DMS153 treated with DMSO at 0.1 percent for 48 hours (cell line): ENCODE data around the gene PNMA6F.

Experiments used
- DNase-seq: peaks from one replicate; lab custom pipeline; 2025; ENCODE audit not compliant: unreplicated experiment; lab: John Stamatoyannopoulos, UW

Gene PNMA6F

DNA sequence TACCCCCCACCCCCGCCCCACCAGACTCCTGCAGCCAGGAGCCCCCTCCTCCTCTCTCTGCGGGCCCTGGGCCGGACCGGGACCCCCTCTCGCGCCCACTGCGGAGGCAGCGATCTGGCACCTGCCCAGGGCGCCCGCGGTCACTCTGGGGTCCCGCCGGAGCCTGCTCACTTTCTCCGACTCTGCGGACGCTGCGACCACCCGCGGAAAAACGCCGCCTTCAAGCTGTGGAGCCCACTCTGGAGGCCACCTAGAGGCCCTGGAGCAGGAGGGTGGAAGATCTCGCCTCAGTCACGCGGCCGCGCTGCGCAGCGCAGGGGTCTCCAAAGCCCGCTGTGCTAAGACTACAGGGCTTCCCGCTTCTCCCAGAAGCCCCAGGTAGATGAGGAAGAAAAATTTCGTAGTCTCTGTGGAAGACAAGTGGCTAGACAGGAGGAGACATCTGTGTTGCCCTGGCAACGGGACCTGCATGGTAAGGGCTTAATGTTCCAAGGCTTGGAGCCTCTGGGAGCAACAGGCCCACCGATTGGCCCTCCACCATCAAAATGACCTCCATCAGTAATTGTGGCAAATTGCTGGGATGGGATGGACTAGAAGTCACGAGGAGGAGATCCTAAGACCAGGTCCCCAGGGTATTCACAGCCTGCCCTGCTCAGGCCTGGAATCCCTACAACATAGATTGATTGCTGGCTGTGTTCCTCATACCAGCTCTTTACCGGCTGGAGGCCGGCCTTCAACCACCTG is at the start of gene PNMA6F:
TSS of gene PNMA6F (minus strand) at position 387 of the 744 bp plus-strand sequence. CDS start 1,093 bp downstream, outside the sequence.
- no peak for DNase-seq

DNA sequence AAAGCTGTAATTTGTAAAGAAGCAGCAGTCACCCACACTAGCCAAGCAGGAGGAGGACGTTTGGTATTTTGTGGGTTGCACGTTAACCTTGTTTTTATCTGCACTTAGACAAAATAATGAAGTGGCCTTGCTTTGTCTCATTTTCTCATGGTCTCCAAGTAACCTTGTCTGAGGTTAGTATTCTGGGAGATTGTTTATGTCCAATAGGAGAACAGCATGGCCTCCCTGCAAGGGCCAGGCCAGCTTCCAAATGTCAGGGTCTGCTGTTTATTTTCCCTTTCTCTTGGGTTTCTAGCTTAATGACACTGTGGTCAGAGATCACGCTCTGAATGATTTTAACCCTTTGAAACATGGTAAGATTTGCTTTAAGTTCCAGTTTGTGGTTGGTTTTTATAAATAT is 49.7 kb upstream of the PNMA6F start:
- no peak for DNase-seq

DNA sequence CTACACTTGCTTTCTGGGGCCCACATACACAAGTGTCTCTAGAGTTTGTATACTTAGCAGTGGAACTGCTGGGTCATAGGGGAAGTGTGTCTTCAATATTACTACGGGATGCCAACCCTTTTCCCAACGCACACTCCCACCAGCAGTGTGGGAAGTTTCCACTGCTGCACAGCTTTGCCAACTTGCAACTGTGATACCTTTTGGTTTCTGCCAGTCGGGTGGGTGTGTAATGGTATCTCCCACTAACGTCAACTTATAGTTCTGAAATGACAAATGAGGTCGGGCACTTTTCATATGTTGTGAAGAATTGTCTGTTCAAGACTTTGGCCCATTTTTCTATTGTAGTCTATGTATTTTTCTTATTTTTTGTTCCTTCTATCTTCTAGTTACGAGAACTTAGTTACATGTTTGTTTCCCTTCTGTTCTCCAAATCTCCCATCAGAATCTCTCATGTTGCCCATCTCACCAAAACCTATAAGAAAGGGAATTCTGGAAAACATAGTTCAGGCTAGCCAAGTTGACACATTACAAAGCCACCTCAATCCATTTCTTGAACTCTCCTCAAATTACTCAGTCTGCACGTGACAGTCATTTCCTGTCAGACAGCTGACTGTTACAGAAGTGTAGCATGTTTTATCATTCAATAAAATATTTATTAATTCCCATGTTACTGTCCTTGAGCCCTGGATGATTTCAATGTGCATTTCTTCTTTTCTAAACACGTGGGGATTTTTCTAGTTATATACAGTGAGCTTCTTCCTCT is 48.9 kb upstream of the PNMA6F start:
- DNase-seq: no peak

DNA sequence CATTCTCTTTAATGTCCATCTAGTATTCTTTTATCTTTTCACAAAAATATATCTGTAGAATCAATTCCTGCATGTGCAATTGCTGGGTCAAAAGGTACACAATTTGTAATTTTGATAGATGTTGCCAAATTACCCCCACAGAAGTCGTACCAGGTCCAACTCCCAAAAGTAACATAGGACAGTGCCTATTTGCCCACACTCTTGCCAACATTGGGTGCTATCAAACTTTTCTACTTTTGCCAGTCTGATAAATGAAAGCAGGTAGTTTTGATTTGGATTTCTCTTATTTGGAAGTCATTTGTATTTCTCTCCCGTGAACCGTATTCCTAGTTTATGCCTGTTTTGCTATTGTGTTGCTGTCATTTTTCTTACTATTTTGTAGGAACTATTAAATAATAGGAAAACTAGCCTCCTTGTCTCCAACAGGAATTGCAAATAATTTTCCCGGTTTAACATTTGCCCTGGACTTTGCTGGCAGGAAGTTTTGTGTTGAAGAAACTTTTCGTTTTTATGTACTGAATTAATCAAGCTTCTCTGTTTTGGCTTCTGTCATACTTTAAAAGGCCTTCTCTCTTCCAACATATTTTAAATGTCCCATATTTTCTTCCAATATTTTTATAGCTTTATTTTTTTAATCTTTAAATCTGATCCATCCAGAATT is 45.4 kb upstream of the PNMA6F start:
- no peak for DNase-seq

DNA sequence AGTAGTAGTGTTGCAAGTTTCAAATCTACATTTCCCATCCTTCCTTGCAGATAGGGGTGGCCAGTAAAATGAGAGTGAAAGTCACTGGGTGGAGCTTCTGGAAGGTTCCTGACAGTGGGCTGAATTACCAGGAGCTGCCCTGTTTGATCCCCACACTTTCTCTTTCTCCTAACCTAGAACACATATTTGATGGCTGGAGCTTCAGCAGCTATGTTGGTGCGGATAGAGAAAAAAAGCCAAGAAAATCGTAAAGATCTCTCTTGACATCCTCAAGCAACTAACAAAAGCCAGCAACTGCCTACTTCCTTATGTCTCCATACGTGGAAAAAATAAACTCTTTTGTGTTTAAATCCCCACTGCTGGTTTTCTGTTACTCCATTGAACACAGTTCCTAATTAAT is 44.6 kb upstream of the PNMA6F start:
- no peak for DNase-seq

DNA sequence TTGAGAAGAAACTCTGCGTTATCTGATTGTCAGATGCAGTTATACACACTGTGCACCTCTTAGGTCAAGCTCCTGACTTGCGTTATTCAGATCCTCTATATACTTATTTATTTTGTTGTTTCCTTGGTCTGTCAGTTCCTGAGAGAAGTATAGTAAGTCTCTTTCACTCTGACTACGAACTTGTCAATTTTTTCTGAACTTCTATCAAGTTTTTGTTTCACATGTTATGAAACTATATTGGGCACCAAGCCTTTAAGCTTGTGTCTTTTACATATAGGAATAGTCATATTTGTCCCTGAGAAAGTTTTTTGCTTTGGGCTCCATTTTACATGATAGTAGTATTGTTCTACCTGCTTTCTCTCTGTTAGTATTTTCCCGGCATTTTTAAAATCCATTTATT is 44.1 kb upstream of the PNMA6F start:
- no peak for DNase-seq

DNA sequence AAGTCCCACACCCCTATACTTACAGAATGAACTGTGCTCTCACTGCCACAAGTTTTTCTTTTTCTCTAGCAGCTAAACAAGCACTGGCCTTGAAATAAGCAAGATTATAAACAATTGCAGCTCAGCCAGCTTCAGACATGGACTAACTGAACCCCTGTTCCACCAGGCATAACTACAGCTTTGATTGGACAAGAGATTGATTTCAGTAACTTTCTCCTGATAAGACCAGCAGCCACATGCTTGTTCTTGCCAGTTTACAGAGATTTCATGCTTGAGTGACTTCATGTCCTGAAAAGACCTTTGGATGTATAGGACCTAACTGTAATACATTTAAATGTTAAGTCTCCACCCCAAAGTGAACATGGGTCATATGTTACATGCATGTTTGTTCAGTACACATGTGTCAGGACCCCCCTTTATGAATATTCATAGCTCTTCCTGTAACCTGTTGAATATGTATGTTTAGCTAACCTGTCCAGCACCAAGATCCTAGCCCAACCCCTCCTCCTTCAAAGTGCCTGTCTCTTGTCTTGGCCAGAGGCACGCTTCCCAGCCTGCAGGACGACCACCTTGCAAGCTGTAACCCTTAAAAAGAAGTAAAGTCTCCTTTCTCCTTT is 40.3 kb upstream of the PNMA6F start:
- DNase-seq: no peak

DNA sequence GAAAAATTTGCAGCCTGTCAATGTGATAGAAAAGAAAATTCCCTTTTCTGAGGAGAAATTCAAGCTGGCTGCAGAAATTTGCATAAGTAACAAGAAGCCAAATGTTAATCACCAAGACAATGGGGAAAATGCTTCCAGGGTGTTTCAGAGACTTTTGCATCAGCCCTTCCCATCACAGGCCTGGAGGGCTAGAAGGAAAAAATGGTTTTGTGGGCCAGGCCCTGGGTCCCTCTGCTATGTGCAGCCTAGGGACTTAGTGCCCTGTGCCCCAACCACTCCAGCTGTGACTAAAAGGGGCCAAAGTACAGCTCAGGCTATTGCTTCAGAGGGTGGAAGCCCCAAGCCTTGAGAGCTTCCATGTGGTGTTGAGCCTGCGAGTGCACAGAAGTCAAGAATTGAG is 36.3 kb upstream of the PNMA6F start:
- DNase-seq: no peak

DNA sequence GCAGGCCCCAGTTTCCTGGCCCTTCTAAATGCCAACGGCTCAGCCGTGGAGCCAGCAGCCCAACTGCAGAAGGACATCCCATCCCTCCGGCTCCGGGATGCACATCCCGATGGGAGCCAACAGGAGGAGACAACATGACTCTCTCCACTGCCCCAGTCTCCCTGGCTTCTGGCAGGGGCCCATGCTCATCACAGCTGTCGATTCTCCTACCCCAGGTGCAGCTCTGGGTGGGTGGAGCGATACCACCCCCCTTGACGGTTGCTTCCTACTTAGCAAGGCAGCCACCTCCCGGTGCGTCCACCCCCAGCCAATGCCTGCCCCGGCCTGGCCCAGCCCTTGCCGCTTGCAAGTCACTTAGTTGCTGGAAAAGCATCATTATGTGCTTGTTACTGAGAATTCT is 31.8 kb upstream of the PNMA6F start:
- DNase-seq: no peak

DNA sequence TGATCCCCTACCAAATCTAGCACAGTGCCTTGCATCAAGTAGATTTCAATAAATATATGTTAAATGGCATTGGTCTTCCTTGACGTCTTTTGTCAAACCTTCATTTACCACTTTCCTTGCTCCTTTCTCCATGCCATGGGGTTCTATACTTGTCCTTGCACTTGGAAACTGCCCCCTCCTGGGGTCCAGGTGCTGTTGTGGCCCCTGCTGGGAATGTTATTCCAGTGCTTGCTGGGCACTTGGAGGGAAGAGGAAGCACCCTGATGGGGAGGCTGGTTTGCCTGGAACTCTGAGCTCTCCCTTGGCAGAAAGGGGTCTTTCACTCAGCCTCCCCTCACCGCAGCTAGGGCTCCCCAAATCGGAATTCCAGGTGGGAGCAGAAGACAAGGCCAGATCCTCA is 31.3 kb upstream of the PNMA6F start:
- DNase-seq: no peak

DNA sequence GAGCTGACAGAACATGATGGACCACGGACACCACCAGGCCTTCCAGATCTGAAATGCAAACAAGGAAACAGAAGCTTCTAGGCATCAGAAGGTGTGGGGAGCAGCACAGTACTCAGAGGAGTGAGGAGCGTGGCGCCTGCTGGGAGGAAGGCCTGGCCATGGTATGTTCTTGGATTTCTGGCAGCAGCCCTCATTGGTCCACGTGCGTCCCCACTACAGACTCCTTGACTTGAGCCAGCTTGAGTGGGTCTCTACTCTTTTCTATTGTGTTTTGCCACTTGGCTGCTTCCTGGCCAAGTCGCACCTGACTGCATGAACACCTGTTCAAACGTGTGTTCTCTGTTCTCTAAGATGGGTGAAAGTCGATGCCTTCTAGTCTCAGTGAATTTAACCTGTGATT is 30.4 kb upstream of the PNMA6F start:
- no peak for DNase-seq

DNA sequence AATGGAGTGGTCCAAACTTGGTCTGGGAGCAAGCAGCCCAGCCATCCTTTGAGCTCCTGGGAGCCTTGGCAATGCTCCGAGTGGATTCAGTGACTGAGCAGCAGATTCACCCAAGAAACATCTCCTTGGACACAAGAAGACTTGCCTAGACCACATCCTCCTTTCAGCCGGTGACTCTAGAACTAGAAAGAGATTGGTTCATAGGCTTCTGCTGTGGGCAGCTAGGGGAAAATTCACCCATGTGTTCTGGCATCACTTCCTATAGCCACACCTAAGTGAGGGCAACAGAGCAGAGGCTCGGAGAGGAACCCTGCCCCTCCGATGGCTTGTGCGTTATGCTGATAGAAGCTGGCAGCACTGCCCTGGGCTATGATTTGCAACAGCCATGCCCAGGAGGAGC is 28.4 kb upstream of the PNMA6F start:
- no peak for DNase-seq

DNA sequence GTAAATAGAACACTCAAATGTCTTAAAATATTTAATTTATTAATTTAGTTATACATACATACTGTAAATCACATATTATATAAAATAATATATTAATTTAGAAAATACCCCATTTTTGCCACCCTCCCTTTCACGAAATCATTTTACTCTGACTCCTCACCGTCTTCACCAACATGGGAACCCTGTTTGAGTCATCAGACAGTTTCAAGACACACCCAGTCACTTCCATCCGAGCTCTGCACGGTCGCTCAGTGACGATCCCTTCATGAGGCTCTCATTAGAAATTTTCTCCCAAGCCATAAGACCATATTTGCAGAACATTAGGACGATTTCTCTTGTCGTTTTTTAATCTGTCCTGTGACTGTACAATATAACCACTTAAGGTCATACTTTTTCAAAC is 26.9 kb upstream of the PNMA6F start:
- DNase-seq: no peak

DNA sequence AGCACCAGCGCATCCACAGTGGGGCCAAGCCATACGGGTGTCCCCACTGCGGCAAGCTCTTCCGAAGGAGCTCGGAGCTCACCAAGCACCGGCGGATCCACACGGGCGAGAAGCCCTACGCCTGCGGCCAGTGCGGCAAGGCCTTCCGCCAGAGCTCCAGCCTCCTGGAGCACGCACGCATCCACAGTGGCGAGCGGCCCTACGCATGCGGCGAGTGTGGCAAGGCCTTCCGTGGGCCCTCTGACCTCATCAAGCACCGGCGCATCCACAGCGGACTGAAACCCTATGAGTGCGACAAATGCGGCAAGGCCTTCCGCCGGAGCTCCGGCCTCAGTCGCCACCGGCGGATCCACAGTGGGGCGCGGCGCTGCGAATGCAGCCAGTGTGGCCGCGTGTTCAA is 26.0 kb upstream of the PNMA6F start:
- no peak for DNase-seq

DNA sequence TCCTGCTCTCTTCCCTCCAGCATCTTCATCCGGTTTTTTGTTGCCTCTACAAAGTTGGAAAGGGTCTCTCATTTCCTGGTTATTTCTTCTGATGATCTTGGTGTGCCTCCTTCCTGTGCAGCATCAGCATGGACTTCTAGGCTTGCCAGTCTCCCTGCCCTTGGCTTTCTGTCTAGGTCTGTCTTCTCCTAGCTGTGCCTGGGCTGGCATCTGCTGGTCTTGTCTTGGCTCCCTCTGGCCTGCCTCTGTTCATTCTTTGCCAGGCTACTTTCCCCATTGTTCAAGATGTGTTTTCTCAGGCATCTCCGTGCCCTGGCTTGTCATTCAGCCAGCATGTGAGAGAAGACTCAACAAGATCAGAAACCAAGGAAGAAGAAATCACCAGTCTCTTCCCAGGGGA is 22.1 kb upstream of the PNMA6F start:
- no peak for DNase-seq

DNA sequence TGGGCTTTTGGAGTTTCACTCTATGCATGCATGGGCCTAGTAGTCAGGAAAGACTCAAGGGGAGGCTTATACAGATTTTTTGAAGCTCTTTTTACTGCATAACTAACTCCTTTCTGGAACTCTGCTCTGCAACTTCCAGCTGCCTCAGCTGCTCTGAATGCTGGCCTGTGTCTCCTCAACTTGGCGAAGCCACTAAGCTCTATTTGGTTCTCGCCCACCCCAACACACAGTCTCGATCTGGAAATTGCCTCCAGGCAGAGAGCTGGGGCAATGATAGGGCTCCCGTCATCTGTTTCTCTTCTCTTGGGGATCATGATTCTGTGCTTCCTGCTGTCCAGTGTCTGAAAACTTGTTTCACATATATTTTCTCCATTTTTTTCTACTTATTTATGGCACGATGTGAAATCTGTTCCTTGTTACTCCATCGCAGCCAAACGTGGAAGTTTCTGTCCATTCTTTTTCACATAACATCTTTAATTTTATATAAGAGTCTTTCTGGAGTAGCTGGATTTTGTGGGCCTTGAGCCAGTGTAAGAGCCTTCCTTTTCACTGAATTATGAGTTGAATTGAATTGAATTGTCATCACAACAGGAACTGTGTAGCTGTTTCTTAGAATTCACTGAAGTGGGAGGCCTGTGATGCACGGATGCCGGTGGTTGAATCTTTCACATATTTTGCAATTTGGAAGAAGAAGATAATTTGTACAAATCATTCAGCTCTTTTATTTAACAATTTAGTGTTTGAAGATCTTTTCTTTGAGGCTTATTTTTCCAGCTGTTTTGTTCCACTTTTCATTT is 21.4 kb upstream of the PNMA6F start:
- no peak for DNase-seq

DNA sequence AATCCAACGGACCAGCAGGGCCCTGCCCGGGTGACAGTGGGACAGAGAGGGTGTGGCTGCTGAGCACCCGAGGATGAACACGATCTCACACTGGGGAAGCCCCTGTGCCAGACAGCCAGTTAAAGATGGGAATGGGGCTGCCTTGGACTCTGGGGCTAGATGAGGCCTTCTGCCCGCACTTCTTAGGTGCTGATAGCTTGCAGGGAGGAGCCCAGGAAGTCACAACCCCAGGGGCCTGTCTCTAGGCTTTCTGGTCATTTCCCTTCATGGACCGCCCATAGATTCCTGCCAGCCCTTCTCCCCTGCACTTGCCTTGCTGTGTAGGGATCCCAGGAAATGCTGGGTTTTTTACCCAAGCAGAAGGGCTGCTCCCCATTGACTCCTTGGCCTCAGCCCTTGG is 18.5 kb upstream of the PNMA6F start:
- DNase-seq: no peak

DNA sequence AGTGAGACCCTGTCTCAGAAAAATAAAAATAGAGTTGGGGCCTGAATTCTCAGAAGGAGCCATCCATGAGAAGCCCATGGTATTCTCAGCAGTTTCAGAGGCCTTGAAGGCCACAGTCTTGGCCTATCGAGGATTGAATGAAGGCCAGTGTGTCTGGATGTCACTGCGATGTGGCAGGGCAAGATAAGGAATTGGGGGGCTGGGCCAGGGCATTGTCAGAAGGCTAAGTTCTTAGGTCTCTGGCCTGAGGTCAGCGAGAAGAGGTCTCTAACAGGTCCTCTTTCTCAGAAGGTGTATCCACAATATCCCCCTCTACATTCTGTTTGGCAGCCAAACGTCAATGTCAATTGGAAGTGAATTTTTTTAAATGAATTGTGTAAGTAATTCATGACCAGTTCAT is 18.1 kb upstream of the PNMA6F start:
- no peak for DNase-seq

DNA sequence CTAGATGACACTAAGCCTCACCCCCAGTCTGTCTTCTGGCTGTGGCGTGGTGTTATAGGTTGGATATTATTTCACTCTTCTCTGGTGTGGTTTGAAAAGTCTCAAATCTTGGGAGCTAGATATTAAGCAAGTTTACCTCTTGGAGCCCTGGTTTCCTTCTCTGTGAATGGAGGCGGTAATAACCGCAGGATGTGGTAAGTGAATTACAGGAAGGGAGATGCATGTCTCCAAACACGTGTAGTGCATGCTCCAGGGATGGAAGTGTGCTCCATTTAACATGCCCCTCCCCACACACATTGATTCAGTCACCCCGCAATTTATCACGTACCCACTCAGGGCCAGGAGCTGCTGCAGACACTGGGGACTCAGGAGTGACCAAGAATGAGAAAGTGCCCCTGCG is 17.3 kb upstream of the PNMA6F start:
- DNase-seq: no peak

DNA sequence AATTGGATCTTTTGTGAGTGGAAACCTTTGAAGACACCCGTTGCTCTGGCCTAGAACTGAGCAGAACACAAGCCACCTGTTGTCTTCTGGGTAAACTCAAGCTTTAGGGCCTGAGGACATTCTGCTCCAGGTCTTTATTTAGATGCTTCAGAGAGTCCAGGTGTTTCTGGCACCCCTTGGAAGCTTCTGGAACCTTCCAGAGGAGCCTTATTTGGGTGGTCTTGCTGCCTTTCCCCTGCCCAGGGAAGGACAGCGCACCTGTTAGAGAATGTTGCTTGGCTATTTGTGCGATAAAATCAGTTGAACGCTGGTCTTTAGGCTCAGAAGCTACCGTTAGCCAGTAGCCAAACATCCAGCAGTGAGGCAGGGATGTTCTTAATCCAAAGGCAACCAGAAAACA is 15.4 kb upstream of the PNMA6F start:
- DNase-seq: no peak
